GM19452 (cell line): ENCODE measurements around the gene FMO4.
"Not testable (repeated sequence)": the region's sequence is repeated elsewhere in the genome, so short reads cannot be mapped to it uniquely, and the experiment has no call there.

ENCODE experiments used
- ATAC-seq: cut with Tn5 transposase; IDR thresholded peaks from one replicate; pipeline ENCODE4 v1.9.1; 2021; ENCODE audit not compliant: unreplicated experiment

Gene FMO4

DNA sequence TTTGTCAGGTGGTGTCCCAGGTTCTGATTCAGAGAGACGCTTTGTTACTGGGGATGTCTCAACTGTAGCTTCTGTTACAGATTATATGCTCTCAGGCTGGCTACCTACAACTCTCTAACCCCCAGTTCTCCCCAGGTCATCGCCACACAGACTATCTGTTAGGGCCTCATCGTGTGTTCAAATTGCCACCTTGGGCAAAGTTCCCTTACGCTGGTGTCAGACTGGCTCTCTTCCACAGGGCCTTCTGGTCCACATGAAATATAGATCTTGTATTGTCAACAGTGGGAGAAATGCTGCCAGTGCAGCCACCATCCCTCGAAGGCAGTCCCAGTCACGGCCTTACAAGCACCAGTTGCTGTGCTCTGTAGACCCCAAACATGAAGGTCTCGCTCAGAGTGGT lies 15.3 kb downstream of the FMO4 start:
- ATAC-seq: no peak

DNA sequence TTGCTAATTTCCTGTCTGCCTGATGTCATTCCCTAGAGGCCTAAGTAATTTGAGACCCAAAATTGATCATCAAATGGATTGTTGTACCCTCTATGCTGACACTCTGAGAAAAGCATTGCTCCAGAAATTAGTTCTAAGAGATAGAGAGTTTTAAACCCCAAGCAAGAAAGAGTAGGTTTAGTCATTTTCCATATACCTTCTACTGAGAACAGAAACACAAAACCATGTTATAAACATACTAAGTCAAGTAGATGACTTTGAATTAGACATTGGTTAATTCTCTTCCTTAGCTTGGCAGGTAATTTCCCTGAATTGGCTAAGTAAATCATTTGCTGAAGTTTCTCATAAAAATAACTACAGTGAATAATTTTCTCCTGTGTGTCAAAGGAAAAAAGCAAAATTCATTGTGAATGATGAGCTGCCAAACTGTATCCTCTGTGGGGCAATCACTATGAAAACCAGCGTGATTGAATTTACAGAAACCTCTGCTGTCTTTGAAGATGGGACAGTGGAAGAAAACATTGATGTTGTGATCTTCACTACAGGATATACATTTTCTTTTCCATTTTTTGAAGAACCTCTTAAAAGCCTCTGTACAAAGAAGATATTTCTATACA lies 20.1 kb downstream of the FMO4 start:
- no peak for ATAC-seq

GRCh38 chr1:171335964-171336363 lies 22.0 kb downstream of the FMO4 start:
- no peak for ATAC-seq

- ATAC-seq: not testable (repeated sequence)
These were observed 25.4 kb downstream of the FMO4 start for GRCh38 chr1:171339345-171339744.

DNA sequence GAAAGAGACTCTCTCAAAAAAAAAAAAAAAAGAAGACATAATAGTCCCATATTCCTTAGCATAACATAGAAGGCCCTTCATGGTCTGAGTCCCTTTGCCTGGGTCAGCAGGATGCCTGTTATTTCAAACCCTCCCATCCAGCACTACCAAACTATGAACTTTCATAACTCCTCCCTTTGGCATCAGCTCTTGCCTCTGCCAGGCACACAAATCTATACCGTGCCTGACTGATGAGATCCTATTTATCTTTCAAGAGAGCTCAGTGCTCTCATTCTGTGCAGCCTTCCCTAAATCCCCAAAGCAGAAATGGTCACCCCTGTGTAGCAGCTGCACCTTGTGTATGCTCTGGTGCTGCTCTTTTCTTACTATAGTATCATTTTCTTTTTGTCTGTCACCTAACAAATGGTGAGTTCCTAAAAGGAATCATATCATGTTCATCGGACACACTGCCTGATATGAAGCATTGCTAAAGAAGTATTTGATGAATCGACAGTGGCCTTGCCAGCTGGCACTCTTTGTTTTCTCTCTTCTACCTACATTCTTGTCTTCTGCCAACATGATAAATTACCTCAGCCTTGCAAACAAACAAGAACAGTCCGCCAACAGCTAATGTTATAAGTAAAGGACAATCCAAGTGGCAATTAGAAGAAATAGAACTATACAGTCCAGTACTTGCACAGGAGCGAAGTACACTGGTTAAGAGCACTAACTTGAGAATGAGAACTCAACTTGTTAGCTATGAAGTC lies 29.9 kb downstream of the FMO4 start:
- no peak for ATAC-seq

DNA sequence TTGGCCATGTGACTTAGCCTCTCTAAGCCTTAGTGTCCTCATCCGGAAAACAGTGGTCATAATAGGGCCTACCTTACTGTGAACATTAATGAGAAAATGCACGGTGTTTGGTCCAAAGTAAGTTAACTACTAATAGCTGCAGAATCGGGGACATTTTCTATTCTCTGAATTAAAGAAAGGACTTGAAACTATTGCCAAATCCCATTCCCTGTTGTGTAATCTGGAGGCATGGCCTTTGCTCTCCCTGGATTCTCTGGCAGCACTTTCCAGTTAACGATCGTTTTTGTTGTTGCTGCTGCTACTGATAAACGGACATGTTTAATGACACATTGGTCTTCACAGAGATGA lies 30.5 kb downstream of the FMO4 start:
- no peak for ATAC-seq

GRCh38 chr1:171345536-171345935 lies 31.6 kb downstream of the FMO4 start:
- ATAC-seq: no peak

GRCh38 chr1:171346881-171347280 lies 32.9 kb downstream of the FMO4 start:
- ATAC-seq: no peak

GRCh38 chr1:171350594-171350993 lies 36.6 kb downstream of the FMO4 start:
- no peak for ATAC-seq

DNA sequence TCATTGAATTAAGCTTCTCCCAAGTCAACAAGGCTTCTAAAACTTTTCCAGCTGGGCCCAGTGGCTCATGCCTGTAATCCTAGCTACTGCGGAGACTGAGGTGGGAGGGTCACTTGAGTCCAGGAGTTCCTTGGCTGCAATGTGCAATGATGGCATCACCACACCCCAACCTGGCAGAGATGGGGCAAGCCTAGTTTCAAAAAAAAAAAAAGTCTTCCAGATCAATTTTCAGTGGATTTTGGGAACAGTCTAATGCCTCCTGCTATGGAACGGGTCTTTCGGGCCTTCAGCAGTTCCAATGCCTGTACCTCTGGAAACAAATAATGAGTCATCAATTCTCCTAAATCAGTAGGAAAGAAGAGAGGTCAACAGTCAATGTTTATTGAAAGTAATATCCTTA lies 38.0 kb downstream of the FMO4 start:
- ATAC-seq: no peak

GRCh38 chr1:171352554-171352953 lies 38.6 kb downstream of the FMO4 start:
- no peak for ATAC-seq

DNA sequence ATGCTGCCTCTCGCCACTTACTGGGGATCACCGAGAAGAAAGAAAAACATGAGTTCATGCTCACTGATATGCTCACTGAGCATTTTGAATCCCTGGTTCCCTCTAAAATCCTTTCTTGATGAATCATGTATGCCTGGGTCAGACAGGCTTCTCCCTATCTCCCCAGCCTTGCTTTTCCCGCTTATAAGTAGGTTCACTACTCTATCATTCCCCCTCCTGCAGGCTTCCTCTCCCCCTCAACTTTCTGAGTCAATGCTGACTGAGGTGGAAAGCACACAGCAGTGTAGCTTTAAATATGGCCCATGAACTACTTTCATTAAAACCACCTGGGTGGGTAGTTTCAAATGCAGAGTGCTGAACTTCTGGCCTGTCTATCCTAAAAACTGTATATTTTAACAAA lies 41.7 kb downstream of the FMO4 start:
- ATAC-seq: no peak

DNA sequence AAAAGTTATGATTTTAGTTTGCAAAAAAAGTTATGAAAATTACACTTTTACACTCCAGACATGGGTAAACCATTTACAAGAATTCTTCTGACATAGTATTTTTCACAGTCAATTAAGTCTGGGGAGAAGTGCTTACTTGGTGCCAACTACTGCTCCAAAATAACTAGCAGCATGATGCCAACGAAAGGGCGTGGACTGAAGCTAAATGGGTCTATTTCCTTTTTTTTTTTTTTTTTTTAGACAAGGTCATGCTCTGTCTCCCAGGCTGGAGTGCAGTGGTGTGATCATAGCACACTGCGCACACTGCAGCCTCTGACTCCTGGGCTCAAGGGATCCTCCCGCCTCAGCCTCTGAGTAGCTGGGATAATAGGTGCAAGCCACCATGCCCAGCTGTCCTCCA lies 43.2 kb downstream of the FMO4 start:
- no peak for ATAC-seq

DNA sequence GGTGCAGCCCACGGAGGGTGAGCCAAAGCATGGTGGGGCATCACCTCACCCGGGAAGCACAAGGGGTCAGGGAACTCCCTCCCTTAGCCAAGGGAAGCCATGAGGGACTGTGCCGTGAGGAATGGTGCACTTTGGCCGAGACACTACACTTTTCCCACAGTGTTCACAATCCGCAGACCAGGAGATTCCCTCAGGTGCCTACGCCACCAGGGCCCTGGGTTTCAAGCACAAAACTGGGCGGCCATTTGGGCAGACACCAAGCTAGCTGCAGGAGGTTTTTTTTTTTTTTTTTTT lies 45.3 kb downstream of the FMO4 start:
- ATAC-seq: not testable (repeated sequence)

GRCh38 chr1:171359731-171360527 lies 45.9 kb downstream of the FMO4 start:
- ATAC-seq: not testable (repeated sequence)

DNA sequence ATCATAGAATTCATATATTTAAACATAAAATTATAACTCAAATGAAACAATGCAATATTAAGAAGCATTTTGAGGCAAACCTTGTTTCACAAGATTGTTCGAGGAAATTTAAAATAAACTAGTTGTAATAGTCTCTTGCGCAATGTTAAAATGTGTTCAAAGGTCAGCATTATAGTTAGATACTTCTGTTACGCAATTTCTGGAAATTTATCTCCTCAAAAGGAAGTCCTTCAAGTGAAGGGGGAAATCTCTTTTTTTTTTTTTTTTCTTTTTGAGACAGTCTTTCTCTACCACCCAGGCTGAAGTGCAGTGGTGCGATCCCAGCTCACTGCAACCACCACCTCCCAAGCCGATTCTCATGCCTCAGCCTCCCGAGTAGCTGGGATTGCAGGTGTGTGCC lies 52.1 kb downstream of the FMO4 start:
- no peak for ATAC-seq

DNA sequence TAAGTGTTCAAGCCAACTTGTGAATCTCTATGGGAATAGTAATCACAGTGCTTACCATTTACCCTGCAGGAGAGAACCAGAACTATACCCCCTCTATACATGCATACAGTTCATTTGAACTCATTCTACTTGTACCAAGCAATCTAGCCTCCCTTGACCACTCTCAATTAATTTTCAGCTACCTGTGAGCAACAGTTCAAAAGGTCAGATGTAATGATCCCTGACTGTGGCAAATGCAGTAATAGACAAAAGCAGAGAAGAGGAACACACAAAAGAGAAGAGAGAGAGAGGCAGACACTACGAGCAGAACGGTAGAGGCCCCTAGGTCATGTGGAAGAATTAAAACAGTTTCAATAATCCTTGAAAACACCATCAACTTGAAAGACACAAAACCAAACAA lies 52.8 kb downstream of the FMO4 start:
- no peak for ATAC-seq

DNA sequence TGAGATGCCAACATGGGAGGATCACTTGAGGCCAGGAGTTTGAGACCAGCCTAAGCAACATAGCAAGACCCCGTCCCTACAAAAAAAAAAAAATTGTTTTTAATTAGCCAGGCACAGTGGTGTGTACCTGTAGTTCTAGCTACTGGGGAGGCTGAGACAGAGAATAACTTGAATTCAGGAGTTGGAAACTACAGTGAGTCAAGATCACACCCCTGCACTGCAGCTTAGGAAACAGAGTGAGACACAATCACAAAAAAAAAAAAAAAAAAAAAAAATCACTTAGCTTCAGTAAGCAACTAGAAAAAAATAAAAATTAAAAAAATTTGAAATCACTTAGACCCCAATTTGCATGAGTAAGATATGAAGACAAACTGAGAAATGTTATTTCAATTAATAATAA lies 53.5 kb downstream of the FMO4 start:
- ATAC-seq: no peak

DNA sequence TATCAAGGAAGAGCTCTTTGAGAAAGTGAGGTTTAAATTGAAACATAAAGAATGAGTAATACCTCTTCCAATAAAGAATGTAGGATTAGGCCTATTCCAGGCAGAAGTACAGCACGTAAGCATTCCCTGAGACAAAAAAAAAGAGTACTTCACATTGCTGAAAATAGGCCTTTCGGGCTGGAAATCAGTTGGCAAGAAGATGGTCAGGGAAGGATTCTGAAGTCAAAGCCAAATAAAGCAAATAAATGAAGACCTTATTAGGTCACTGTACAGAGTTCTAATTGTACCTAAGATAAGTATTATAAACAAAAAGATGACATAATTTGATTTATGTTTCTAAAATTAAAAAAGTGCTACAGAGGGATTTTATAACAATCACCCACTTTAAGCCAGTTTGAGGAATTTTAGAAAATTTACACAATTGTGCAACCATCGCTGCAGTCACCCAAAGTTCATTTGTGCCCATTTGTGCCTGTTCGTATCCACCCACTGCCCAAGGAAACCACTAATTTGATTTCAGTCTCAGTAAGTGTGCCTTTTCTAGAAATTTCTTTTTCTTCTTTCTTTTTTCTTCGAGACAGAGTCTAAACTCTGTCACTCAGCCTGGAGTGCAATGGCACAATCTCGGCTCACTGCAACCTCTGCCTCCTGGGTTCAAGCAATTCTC lies 58.6 kb downstream of the FMO4 start:
- no peak for ATAC-seq

- ATAC-seq: not testable (repeated sequence)
These were observed 59.6 kb downstream of the FMO4 start for GRCh38 chr1:171373357-171374122.

- ATAC-seq: no peak
These were observed 65.9 kb downstream of the FMO4 start for GRCh38 chr1:171379846-171380245.
